ENCODE results near the gene B3GNT2. TPM values are rescaled to one million over a fixed set of nuclear protein-coding genes. Genes with fewer than 3 reads are reported as not detected.
"Not testable (repeated sequence)": the region's sequence is repeated elsewhere in the genome, so short reads cannot be mapped to it uniquely, and the experiment has no call there.

Gene B3GNT2
- polyA plus RNA-seq, 1 donor: 23.9 TPM

- no peaks in the 10 kb centered on the region for H3K27me3 ChIP-seq (ENCODE audit: control insufficient read depth, insufficient read depth, low read length)
- peak overlapping the region; percentile 99 for H3K4me3 ChIP-seq (ENCODE audit: low read length)
- peaks cover 16% of the 10 kb centered on the region for H3K4me1 ChIP-seq (ENCODE audit: control insufficient read depth, insufficient read depth, low read length)
- peak in 1 of 2 donors; percentile 50 for DNase-seq
- WGBS (ENCODE audit: insufficient coverage, low lambda C conversion rate): no CpG with 5 or more reads among the region's 48 CpGs
- H3K27ac ChIP-seq (ENCODE audit: low read length): peak overlapping the region; percentile 96
- peaks cover 3% of the 10 kb centered on the region for H3K9me3 ChIP-seq (ENCODE audit: control insufficient read depth, low read depth, low read length)
- H3K36me3 ChIP-seq (ENCODE audit: control insufficient read depth, insufficient read depth, low read length): no peaks in the 10 kb centered on the region
These were observed 1.4 kb downstream of the B3GNT2 start for GRCh38 chr2:62197011-62197924.

- Histone ChIP-seq H3K4me3 (ENCODE audit: low read length) (peak overlapping the region; percentile 99), H3K27ac (ENCODE audit: low read length) (no peak overlapping the region), H3K9me3 (ENCODE audit: control insufficient read depth, low read depth, low read length) (peaks cover 3% of the 10 kb centered on the region), H3K27me3 (ENCODE audit: control insufficient read depth, insufficient read depth, low read length) (no peaks in the 10 kb centered on the region), H3K4me1 (ENCODE audit: control insufficient read depth, insufficient read depth, low read length) (peaks cover 13% of the 10 kb centered on the region), H3K36me3 (ENCODE audit: control insufficient read depth, insufficient read depth, low read length) (no peaks in the 10 kb centered on the region)
- WGBS (ENCODE audit: insufficient coverage, low lambda C conversion rate): 40% methylated on average over 1 of the region's 5 CpGs
- no peak for DNase-seq
These were observed 2.2 kb downstream of the B3GNT2 start for GRCh38 chr2:62197925-62198633.

DNA sequence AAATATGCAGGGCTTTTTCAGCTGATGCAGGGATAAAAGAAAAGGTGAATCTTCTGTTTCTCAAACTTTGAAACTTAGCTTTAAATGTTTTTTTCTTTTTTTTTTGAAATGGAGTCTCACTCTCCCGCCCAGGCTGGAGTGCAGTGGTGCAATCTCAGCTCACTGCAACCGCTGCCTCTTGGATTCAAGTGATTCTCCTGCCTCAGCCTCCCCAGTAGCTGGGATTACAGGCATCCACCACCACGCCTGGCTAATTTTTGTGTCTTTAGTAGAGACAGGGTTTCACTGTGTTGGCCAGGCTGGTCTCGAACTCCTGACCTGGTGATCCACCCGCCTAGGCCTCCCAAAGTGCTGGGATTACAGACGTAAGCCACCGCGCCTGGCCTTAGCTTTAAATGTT lies 2.9 kb downstream of the B3GNT2 start:
- H3K4me1 ChIP-seq (ENCODE audit: control insufficient read depth, insufficient read depth, low read length): peaks cover 13% of the 10 kb centered on the region
- H3K9me3 ChIP-seq (ENCODE audit: control insufficient read depth, low read depth, low read length); H3K27ac ChIP-seq (ENCODE audit: low read length); H3K27me3 ChIP-seq (ENCODE audit: control insufficient read depth, insufficient read depth, low read length); H3K4me3 ChIP-seq (ENCODE audit: low read length); H3K36me3 ChIP-seq (ENCODE audit: control insufficient read depth, insufficient read depth, low read length); DNase-seq: not testable (repeated sequence)
- no CpG with 5 or more reads among the region's 8 CpGs for WGBS (ENCODE audit: insufficient coverage, low lambda C conversion rate)

DNA sequence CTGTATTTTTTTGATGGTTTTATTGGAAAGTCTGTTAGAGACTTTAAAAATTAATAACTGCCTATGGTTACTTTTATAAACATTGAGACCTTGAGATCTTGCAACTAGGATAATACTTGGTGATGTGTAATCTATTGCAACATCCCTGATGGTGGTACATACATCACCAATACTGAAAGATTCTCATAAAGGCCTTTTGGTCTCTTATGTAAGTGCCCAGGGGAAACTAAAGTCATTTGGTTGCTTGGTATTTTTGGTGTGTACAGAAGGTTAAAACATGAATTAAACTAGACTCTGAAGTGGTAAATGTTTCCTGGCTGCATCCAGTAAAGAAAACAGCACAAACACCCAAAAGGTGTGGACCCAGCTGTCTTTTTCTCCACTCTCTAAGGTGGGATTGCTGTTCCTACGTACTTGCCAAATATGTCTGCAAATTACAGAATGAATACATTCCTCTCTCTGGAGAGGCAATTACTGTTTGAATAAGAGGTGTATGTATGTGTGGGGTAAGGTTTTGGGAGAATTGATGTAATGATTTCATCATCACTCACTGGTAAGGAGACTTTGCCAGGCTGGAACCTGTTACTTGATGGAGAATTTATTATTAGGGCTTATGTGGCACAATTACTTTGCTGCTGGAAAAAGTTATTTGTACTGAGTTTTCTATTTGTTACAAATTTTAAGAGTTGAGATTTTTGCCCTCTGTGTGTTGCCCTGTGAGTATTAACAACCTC lies 3.6 kb downstream of the B3GNT2 start:
- H3K36me3 ChIP-seq (ENCODE audit: control insufficient read depth, insufficient read depth, low read length): no peaks in the 10 kb centered on the region
- H3K27ac ChIP-seq (ENCODE audit: low read length): no peak overlapping the region
- no peak for DNase-seq
- H3K9me3 ChIP-seq (ENCODE audit: control insufficient read depth, low read depth, low read length): peaks cover 3% of the 10 kb centered on the region
- peaks cover 10% of the 10 kb centered on the region for H3K4me1 ChIP-seq (ENCODE audit: control insufficient read depth, insufficient read depth, low read length)
- no peaks in the 10 kb centered on the region for H3K27me3 ChIP-seq (ENCODE audit: control insufficient read depth, insufficient read depth, low read length)
- WGBS (ENCODE audit: insufficient coverage, low lambda C conversion rate): no CpG with 5 or more reads among the region's 1 CpG
- H3K4me3 ChIP-seq (ENCODE audit: low read length): no peak overlapping the region

GRCh38 chr2:62200291-62200841 lies 4.5 kb downstream of the B3GNT2 start:
- H3K4me1 ChIP-seq (ENCODE audit: control insufficient read depth, insufficient read depth, low read length): peaks cover 2% of the 10 kb centered on the region
- no peaks in the 10 kb centered on the region for H3K27me3 ChIP-seq (ENCODE audit: control insufficient read depth, insufficient read depth, low read length)
- WGBS (ENCODE audit: insufficient coverage, low lambda C conversion rate): 70% methylated on average over 2 of the region's 4 CpGs
- no peaks in the 10 kb centered on the region for H3K9me3 ChIP-seq (ENCODE audit: control insufficient read depth, low read depth, low read length)
- no peak overlapping the region for H3K4me3 ChIP-seq (ENCODE audit: low read length)
- H3K36me3 ChIP-seq (ENCODE audit: control insufficient read depth, insufficient read depth, low read length): no peaks in the 10 kb centered on the region
- DNase-seq: no peak
- H3K27ac ChIP-seq (ENCODE audit: low read length): no peak overlapping the region

DNA sequence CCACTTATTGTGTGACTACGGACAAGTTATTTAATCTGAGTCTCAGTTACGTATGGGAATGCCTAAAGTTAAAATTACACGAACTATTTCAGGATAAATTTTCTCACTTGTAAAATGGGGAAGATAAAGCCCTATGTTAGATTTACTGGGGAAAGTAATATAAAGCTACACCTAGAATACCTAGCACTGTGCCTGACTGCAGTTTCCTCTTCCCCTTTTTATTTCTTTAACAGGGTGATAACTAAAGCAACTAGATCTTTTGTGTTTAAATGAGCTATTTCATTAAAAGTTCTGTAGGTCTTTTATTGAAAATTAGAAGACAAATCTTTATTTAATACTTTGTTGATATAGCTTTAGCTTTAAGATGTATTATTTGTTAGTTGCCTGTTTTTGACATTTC lies 5.0 kb downstream of the B3GNT2 start:
- DNase-seq: no peak
- WGBS (ENCODE audit: insufficient coverage, low lambda C conversion rate): 100% methylated on average over 1 of the region's 3 CpGs

DNA sequence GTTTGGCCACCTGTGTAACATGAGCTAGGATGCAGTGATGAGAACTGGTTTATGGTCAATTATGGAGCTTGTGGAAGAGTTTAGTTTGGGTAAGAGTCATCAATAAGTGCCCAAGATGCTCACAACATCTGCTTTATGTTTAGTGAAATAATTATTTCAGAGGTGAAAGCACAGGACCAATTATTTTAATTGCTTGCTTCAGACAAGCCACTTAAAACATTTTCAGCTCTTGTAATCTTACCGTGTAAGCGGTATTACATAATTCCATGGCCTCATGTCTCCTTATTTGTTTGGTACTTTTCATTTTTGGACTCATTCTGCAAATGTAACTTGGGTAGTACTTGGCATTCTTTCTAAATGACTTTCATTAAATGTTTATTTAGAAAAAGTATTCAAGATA lies 5.4 kb downstream of the B3GNT2 start:
- WGBS (ENCODE audit: insufficient coverage, low lambda C conversion rate): 89% methylated on average over 2 of the region's 2 CpGs
- Histone ChIP-seq H3K4me3 (ENCODE audit: low read length) (no peak overlapping the region), H3K27me3 (ENCODE audit: control insufficient read depth, insufficient read depth, low read length) (no peaks in the 10 kb centered on the region), H3K36me3 (ENCODE audit: control insufficient read depth, insufficient read depth, low read length) (no peaks in the 10 kb centered on the region), H3K27ac (ENCODE audit: low read length) (no peak overlapping the region), H3K9me3 (ENCODE audit: control insufficient read depth, low read depth, low read length) (no peaks in the 10 kb centered on the region), H3K4me1 (ENCODE audit: control insufficient read depth, insufficient read depth, low read length) (no peaks in the 10 kb centered on the region)
- DNase-seq: no peak

More for the DNA sequence above, 5.0 kb downstream of the B3GNT2 start:
- Histone ChIP-seq H3K4me1 (ENCODE audit: control insufficient read depth, insufficient read depth, low read length) (no peaks in the 10 kb centered on the region), H3K9me3 (ENCODE audit: control insufficient read depth, low read depth, low read length) (no peaks in the 10 kb centered on the region), H3K27me3 (ENCODE audit: control insufficient read depth, insufficient read depth, low read length) (no peaks in the 10 kb centered on the region), H3K36me3 (ENCODE audit: control insufficient read depth, insufficient read depth, low read length) (no peaks in the 10 kb centered on the region), H3K27ac (ENCODE audit: low read length) (no peak overlapping the region), H3K4me3 (ENCODE audit: low read length) (no peak overlapping the region)

DNA sequence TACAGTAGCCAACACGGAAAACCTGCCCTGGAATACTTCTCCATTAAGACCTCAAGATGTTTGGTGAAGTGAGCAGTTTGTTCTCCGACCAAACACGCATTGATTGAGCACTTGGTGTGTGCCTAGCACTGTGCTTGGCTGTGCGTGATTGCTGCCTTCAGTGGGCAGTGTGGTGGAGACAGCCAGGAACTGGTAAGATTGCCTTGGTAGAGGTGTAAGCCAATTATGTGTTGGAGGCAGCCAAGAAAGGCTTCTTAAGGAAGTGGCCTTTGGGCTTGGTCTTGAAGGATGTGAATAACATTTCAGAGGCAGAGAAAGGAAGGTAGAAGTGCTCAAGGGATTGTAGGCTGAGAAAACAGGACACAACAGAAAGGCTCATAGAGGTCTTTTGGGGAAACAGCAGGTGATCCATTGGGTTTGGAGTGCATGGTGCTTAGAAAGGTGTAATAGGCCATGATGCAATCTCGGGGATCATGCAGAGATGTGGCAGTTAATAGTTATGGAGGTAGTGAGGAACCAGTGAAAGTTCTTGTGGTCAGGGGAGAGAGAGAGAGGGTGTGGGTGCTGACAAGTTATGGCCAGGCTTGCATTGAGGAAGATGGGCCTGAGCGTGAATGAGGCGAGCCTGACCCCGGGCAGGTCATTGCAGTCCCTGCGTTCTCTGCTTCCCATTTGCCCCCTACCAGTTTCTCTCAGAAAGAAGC lies 6.3 kb downstream of the B3GNT2 start:
- no peaks in the 10 kb centered on the region for H3K9me3 ChIP-seq (ENCODE audit: control insufficient read depth, low read depth, low read length)
- H3K27ac ChIP-seq (ENCODE audit: low read length): no peak overlapping the region
- no peaks in the 10 kb centered on the region for H3K4me1 ChIP-seq (ENCODE audit: control insufficient read depth, insufficient read depth, low read length)
- H3K36me3 ChIP-seq (ENCODE audit: control insufficient read depth, insufficient read depth, low read length): no peaks in the 10 kb centered on the region
- no peak for DNase-seq
- no peak overlapping the region for H3K4me3 ChIP-seq (ENCODE audit: low read length)
- H3K27me3 ChIP-seq (ENCODE audit: control insufficient read depth, insufficient read depth, low read length): no peaks in the 10 kb centered on the region
- no CpG with 5 or more reads among the region's 9 CpGs for WGBS (ENCODE audit: insufficient coverage, low lambda C conversion rate)

- DNase-seq: no peak
- no peaks in the 10 kb centered on the region for H3K27me3 ChIP-seq (ENCODE audit: control insufficient read depth, insufficient read depth, low read length)
- no peaks in the 10 kb centered on the region for H3K36me3 ChIP-seq (ENCODE audit: control insufficient read depth, insufficient read depth, low read length)
- H3K4me3 ChIP-seq (ENCODE audit: low read length): no peak overlapping the region
- no CpG with 5 or more reads among the region's 1 CpG for WGBS (ENCODE audit: insufficient coverage, low lambda C conversion rate)
- H3K4me1 ChIP-seq (ENCODE audit: control insufficient read depth, insufficient read depth, low read length): no peaks in the 10 kb centered on the region
- H3K27ac ChIP-seq (ENCODE audit: low read length): no peak overlapping the region
- no peaks in the 10 kb centered on the region for H3K9me3 ChIP-seq (ENCODE audit: control insufficient read depth, low read depth, low read length)
These were observed 6.8 kb downstream of the B3GNT2 start for GRCh38 chr2:62202729-62203128.
